HL-60 (cell line): ENCODE results near the gene CRBN.

Experiments
- POLR2AphosphoS5 ChIP-seq: IDR thresholded peaks from 2 replicates; pipeline ENCODE4 v1.6.1; 2012; ENCODE audit warnings: low read depth
- REST ChIP-seq: IDR thresholded peaks from 2 replicates; pipeline ENCODE4 v1.6.1; 2012; ENCODE audit warnings: low read depth; ENCODE audit not compliant: insufficient replicate concordance

GRCh38 chr3:3125977-3126376 lies 53.5 kb downstream of the CRBN start:
- TF ChIP-seq REST (no peak), POLR2AphosphoS5 (no peak)
